OCI-LY7 (cell line): ENCODE data around the gene SPG7. TPM values are rescaled to one million over a fixed set of nuclear protein-coding genes. Genes with fewer than 3 reads are reported as not detected.

Experiments used
- BruUV-seq: library from RNA; stranded (reverse); fragments of 400-500 nt; replicated peaks from 2 replicates; lab custom pipeline; 2021; lab: Mats Ljungman, UMichigan
- CTCF ChIA-PET: fragments of 300-600 bp; sonication (Branson Sonifier 250); formaldehyde crosslinking; loops from one replicate; lab custom pipeline; 2022; ENCODE audit warnings: antibody characterized with exemption; ENCODE audit not compliant: unreplicated experiment; lab: Charles Lee
- POLR2A ChIA-PET: fragments of 300-600 bp; sonication (Branson Sonifier 250); formaldehyde crosslinking; loops from one replicate; lab custom pipeline; 2022; ENCODE audit warnings: antibody characterized with exemption; lab: Charles Lee
- DNase-seq: peaks from one replicate; pipeline ENCODE4 v3.0.0-alpha.2; 2015; ENCODE audit warnings: low spot score
- H2AFZ ChIP-seq: fragments of 200-600 bp; sonication (generic), shearing (Covaris generic); 2 replicates; pipeline ENCODE4 v1.6.1; 2014; ENCODE audit warnings: mild to moderate bottlenecking, antibody characterized with exemption, low read length, moderate library complexity
- H3K27ac ChIP-seq: fragments of 200-600 bp; sonication (generic); 2 replicates; pipeline ENCODE4 v1.5.1; 2014; ENCODE audit warnings: mixed run types, low read depth, mild to moderate bottlenecking, moderate library complexity, low read length, inconsistent platforms; ENCODE audit not compliant: poor library complexity, severe bottlenecking
- H3K36me3 ChIP-seq: fragments of 200-600 bp; sonication (generic); 2 replicates; pipeline ENCODE4 v1.6.1; 2014; ENCODE audit warnings: mild to moderate bottlenecking, antibody characterized with exemption, low read length, moderate library complexity, mixed read lengths; ENCODE audit not compliant: insufficient read depth
- H3K4me1 ChIP-seq: fragments of 200-600 bp; sonication (generic); 2 replicates; pipeline ENCODE4 v1.5.1; 2014; ENCODE audit warnings: mild to moderate bottlenecking, low read length; ENCODE audit not compliant: insufficient read depth, poor library complexity, severe bottlenecking
- H3K4me2 ChIP-seq: fragments of 200-600 bp; sonication (generic); 2 replicates; pipeline ENCODE4 v1.6.1; 2014; ENCODE audit warnings: mild to moderate bottlenecking, low read length
- H3K4me3 ChIP-seq: fragments of 200-600 bp; sonication (generic); 2 replicates; pipeline ENCODE4 v1.5.1; 2014; ENCODE audit warnings: mild to moderate bottlenecking, low read depth, low read length; ENCODE audit not compliant: poor library complexity, severe bottlenecking
- H3K79me2 ChIP-seq: fragments of 200-600 bp; sonication (generic); 2 replicates; pipeline ENCODE4 v1.6.1; 2016; ENCODE audit warnings: low read depth, mild to moderate bottlenecking, low read length, moderate library complexity, mixed read lengths; ENCODE audit not compliant: insufficient read depth
- H3K9me2 ChIP-seq: fragments of 200-600 bp; sonication (generic); 2 replicates; pipeline ENCODE4 v1.6.1; 2016; ENCODE audit warnings: mild to moderate bottlenecking, low read length, mixed read lengths; ENCODE audit not compliant: insufficient read depth
- H3K9me3 ChIP-seq: fragments of 200-600 bp; sonication (generic); 2 replicates; pipeline ENCODE4 v1.6.1; 2014; ENCODE audit warnings: mild to moderate bottlenecking, mixed run types, low read length, mixed read lengths
- H4K20me1 ChIP-seq: fragments of 200-600 bp; sonication (generic); 2 replicates; pipeline ENCODE4 v1.6.1; 2014; ENCODE audit warnings: mild to moderate bottlenecking, antibody characterized with exemption, low read length, moderate library complexity, mixed read lengths; ENCODE audit not compliant: insufficient read depth
- CTCF ChIP-seq: fragments of 200-600 bp; sonication (generic); conservative IDR thresholded peaks from 2 replicates; pipeline ENCODE4 v1.5.1; 2014; ENCODE audit warnings: mild to moderate bottlenecking, antibody characterized with exemption, low read length, moderate library complexity, mixed read lengths
- EZH2phosphoT487 ChIP-seq: fragments of 200-600 bp; sonication (generic); IDR thresholded peaks from 2 replicates; pipeline ENCODE4 v1.6.1; 2018; ENCODE audit warnings: low read depth, borderline replicate concordance, mild to moderate bottlenecking, mixed run types, antibody characterized with exemption, low read length, moderate library complexity, mixed read lengths
- intact Hi-C: fragments of 100-400 bp; cut with micrococcal nuclease; formaldehyde crosslinking; loops from one replicate; pipeline ENCODE4 v1.10.0; 2022; ENCODE audit not compliant: unreplicated experiment
- total RNA-seq, 2 experiments: library from RNA; depleted of rRNA in 1 of 2; stranded (reverse); fragments of >200 nt in 1 of 2; shearing (Covaris generic) in 1 of 2; gene quantifications; 2 replicates each; pipeline ENCODE4 v1.2.3, GENCODE V29; 2014 to 2022

SPG7 gene
- total RNA-seq, 2 experiments from 2014 or later: 92.7 to 121 TPM

GRCh38 chr16:89546781-89547180, 38.6 kb downstream of the SPG7 start:
- Histone ChIP-seq H3K4me2 (no peak overlapping the region), H3K9me3 (no peaks in the 10 kb centered on the region), H3K9me2 (no peaks in the 10 kb centered on the region), H3K4me3 (no peak overlapping the region), H3K79me2 (no peaks in the 10 kb centered on the region), H3K27ac (no peak overlapping the region), H4K20me1 (no peaks in the 10 kb centered on the region), H3K4me1 (peaks cover 4% of the 10 kb centered on the region), H3K36me3 (peaks cover 41% of the 10 kb centered on the region; the same call in 1 of the 2 replicates), H2AFZ (no peak overlapping the region)
- ChIA-PET POLR2A (no interaction called here), CTCF (no interaction called here)
- no peak for TF ChIP-seq EZH2phosphoT487
- intact Hi-C loops: no loop called here
- no peak for DNase-seq
- no TSS peak for BruUV-seq

GRCh38 chr16:89547291-89547690, 39.1 kb downstream of the SPG7 start:
- no peaks in the 10 kb centered on the region for H3K9me2 ChIP-seq
- no peak overlapping the region for H3K27ac ChIP-seq
- no peaks in the 10 kb centered on the region for H3K9me3 ChIP-seq
- ChIA-PET POLR2A (no interaction called here), CTCF (no interaction called here)
- no peak overlapping the region for H3K4me2 ChIP-seq
- H3K4me1 ChIP-seq: peaks cover 4% of the 10 kb centered on the region
- no peak for TF ChIP-seq EZH2phosphoT487
- no peak for TF ChIP-seq CTCF
- no peak for DNase-seq
- intact Hi-C loops: no loop called here
- no peaks in the 10 kb centered on the region for H4K20me1 ChIP-seq
- H3K36me3 ChIP-seq: peaks cover 43% of the 10 kb centered on the region; the same call in 1 of the 2 replicates
- BruUV-seq: no TSS peak
- no peak overlapping the region for H3K4me3 ChIP-seq
- no peaks in the 10 kb centered on the region for H3K79me2 ChIP-seq
- H2AFZ ChIP-seq: no peak overlapping the region

- intact Hi-C loops: no loop called here
- H2AFZ ChIP-seq: no peak overlapping the region
- H3K4me2 ChIP-seq: no peak overlapping the region
- H3K9me2 ChIP-seq: no peaks in the 10 kb centered on the region
- H3K4me3 ChIP-seq: no peak overlapping the region
- no peak for DNase-seq
- ChIA-PET POLR2A (no interaction called here), CTCF (no interaction called here)
- no peaks in the 10 kb centered on the region for H3K79me2 ChIP-seq
- no peaks in the 10 kb centered on the region for H4K20me1 ChIP-seq
- H3K27ac ChIP-seq: no peak overlapping the region
- H3K36me3 ChIP-seq: peaks cover 45% of the 10 kb centered on the region; the same call in 1 of the 2 replicates
- H3K4me1 ChIP-seq: peaks cover 4% of the 10 kb centered on the region
- H3K9me3 ChIP-seq: no peaks in the 10 kb centered on the region
- TF ChIP-seq CTCF (no peak), EZH2phosphoT487 (no peak)
- no TSS peak for BruUV-seq
Observed at GRCh38 chr16:89547860-89548259, 39.7 kb downstream of the SPG7 start.
